ENCODE data around the gene IL17RD. TPM values are rescaled to one million over a fixed set of nuclear protein-coding genes. Genes with fewer than 3 reads are reported as not detected.

The IL17RD gene
- total and polyA plus RNA-seq, 2 of the 13 experiments (the other 11 are each of a cell fraction or from before 2014, with no cell fraction given) = 0.28 to 0.31 TPM

DNA sequence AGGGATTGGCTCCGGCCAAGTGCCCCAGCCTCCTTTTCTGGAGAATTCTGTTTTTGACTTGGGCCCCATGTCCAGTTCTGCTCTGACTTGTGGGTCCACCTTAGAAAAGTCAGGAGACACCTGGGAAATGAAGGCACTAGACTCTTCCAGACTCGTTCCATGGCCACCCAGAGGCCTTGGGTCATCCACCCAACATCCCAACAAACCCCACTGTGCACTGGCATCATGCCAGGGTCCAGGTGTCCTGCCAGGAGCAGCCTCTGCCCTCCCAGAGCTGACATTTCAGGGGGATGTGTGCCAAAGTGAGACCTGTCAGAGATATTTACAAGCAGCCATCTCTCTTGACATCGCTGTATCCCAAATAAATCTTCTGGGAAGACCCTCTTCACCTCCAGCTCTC is 91.5 kb downstream of the IL17RD start:
- intact Hi-C loops (cut with micrococcal nuclease; ENCODE audit: unreplicated experiment) = no loop called here
- FAIRE-seq = no peak
- no peak overlapping the region for H3K4me2 ChIP-seq (ENCODE audit: low read depth, low read length)
- H4K20me1 ChIP-seq (ENCODE audit: insufficient read depth, low read length) = no peaks in the 10 kb centered on the region
- no peak for ATAC-seq
- no peak overlapping the region for H3K27ac ChIP-seq (ENCODE audit: extremely low read length, insufficient read depth, low read length)
- no peaks in the 10 kb centered on the region for H3K9me3 ChIP-seq (ENCODE audit: low read length)
- H3K4me1 ChIP-seq (ENCODE audit: insufficient read depth, low read length) = peaks cover 27% of the 10 kb centered on the region
- no peaks in the 10 kb centered on the region; a peak in 1 of 5 replicates for H3K27me3 ChIP-seq (ENCODE audit: control insufficient read depth in 1 of 2, insufficient read depth in 2 of 2, low read length in 2 of 2)
- H3K4me3 ChIP-seq (replicated peaks in 1 of 3; ENCODE audit: insufficient read depth in 1 of 3, low read depth in 2 of 3, low read length in 3 of 3) = no peak overlapping the region
- no peaks in the 10 kb centered on the region; a peak in 2 of 5 replicates for H3K36me3 ChIP-seq (replicated peaks in 1 of 2; ENCODE audit: control insufficient read depth in 1 of 2, insufficient read depth in 2 of 2, low read length in 2 of 2)
- H3K79me2 ChIP-seq (ENCODE audit: insufficient read depth, low read length) = peaks cover 10% of the 10 kb centered on the region
- BruUV-seq (replicated peaks) = no TSS peak
- in situ Hi-C loops (cut with HindIII; ENCODE audit: extremely low pct_ligation_motif_present, low pct_unique_long_range_greater_than_20kb) = no loop called here
- DNase-seq (ENCODE audit: low spot score) = no peak
- no peak overlapping the region for H2AFZ ChIP-seq (ENCODE audit: low read length)
- CTCF ChIA-PET (ENCODE audit: low intra/inter-chr PET ratio, low total read pairs) = no interaction called here
- H3K9ac ChIP-seq (ENCODE audit: insufficient read depth, low read depth, low read length) = no peak overlapping the region
- POLR2A ChIA-PET = no interaction called here
- 92% methylated on average over 2 of the region's 3 CpGs for WGBS (ENCODE audit: low lambda C conversion rate)
- TF ChIP-seq MBNL3 (CRISPR knock-in tag; conservative IDR thresholded peaks at IDR 0.05) = no peak
- no peak for TF ChIP-seq SUZ12 (IDR thresholded peaks at IDR 0.05; ENCODE audit: low read depth, low read length)
- TF ChIP-seq ZNF367 (CRISPR knock-in tag; IDR thresholded peaks at IDR 0.05; ENCODE audit: borderline replicate concordance) = no peak
- TF ChIP-seq NRL (CRISPR knock-in tag; IDR thresholded peaks at IDR 0.05; ENCODE audit: borderline replicate concordance) = no peak
- TF ChIP-seq ZSCAN20 (CRISPR knock-in tag; IDR thresholded peaks at IDR 0.05; ENCODE audit: borderline replicate concordance) = no peak
- no peak for TF ChIP-seq NFIB (CRISPR knock-in tag; IDR thresholded peaks at IDR 0.05; ENCODE audit: borderline replicate concordance)
- no peak for TF ChIP-seq ZNF549 (CRISPR knock-in tag; IDR thresholded peaks at IDR 0.05)
- TF ChIP-seq ZBTB43 (CRISPR knock-in tag; conservative IDR thresholded peaks at IDR 0.05) = no peak
- no peak for TF ChIP-seq PPARG (CRISPR knock-in tag; conservative IDR thresholded peaks at IDR 0.05)
- no peak for TF ChIP-seq ZNF660 (CRISPR knock-in tag; IDR thresholded peaks at IDR 0.05; ENCODE audit: borderline replicate concordance, low read depth)
- no peak for TF ChIP-seq YEATS4 (CRISPR knock-in tag; IDR thresholded peaks at IDR 0.05; ENCODE audit: borderline replicate concordance)
- TF ChIP-seq DPF2 (CRISPR knock-in tag; IDR thresholded peaks at IDR 0.05; ENCODE audit: borderline replicate concordance, low read depth) = no peak
- TF ChIP-seq ZNF263 (CRISPR knock-in tag; IDR thresholded peaks at IDR 0.05) = no peak
- TF ChIP-seq ZFYVE20 (CRISPR knock-in tag; IDR thresholded peaks at IDR 0.05; ENCODE audit: borderline replicate concordance, low read depth) = no peak
- no peak for TF ChIP-seq ZSCAN22 (CRISPR knock-in tag; IDR thresholded peaks at IDR 0.05)
- TF ChIP-seq ARID3A (IDR thresholded peaks at IDR 0.05; ENCODE audit: low read depth, low read length) = no peak
- TF ChIP-seq, protein P1, sequence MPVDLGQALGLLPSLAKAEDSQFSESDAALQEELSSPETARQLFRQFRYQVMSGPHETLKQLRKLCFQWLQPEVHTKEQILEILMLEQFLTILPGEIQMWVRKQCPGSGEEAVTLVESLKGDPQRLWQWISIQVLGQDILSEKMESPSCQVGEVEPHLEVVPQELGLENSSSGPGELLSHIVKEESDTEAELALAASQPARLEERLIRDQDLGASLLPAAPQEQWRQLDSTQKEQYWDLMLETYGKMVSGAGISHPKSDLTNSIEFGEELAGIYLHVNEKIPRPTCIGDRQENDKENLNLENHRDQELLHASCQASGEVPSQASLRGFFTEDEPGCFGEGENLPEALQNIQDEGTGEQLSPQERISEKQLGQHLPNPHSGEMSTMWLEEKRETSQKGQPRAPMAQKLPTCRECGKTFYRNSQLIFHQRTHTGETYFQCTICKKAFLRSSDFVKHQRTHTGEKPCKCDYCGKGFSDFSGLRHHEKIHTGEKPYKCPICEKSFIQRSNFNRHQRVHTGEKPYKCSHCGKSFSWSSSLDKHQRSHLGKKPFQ (CRISPR knock-in tag; IDR thresholded peaks at IDR 0.05; ENCODE audit: insufficient replicate concordance) = no peak
- no peak for TF ChIP-seq THRA (CRISPR knock-in tag; IDR thresholded peaks at IDR 0.05; ENCODE audit: borderline replicate concordance)

Data from HepG2 (cell line).